IPS DF 6.9 (cell line): ENCODE measurements around the gene CLBA1.
"Not testable (repeated sequence)": the region's sequence is repeated elsewhere in the genome, so short reads cannot be mapped to it uniquely, and the experiment has no call there.

Experiments
- DNase-seq: peaks from one replicate; pipeline ENCODE4 v3.0.0-alpha.2; 2013; ENCODE audit warnings: low read depth, low spot score
- H3K27ac ChIP-seq: one replicate; pipeline ENCODE4 v1.5.1; 2013; ENCODE audit warnings: low read length, control low read depth
- H3K27me3 ChIP-seq: 2 replicates; pipeline ENCODE4 v1.6.1; 2013; ENCODE audit warnings: mild to moderate bottlenecking, low read length; ENCODE audit not compliant: control insufficient read depth, insufficient read depth
- H3K36me3 ChIP-seq: 2 replicates; pipeline ENCODE4 v1.6.1; 2013; ENCODE audit warnings: low read length; ENCODE audit not compliant: control insufficient read depth, insufficient read depth
- H3K4me1 ChIP-seq: 2 replicates; pipeline ENCODE4 v1.6.1; 2013; ENCODE audit warnings: low read length; ENCODE audit not compliant: control insufficient read depth, insufficient read depth
- H3K4me3 ChIP-seq: 2 replicates; pipeline ENCODE4 v1.5.1; 2013; ENCODE audit warnings: mild to moderate bottlenecking, low read length
- H3K9me3 ChIP-seq: 2 replicates; pipeline ENCODE4 v1.6.1; 2013; ENCODE audit warnings: low read length, inconsistent platforms; ENCODE audit not compliant: control insufficient read depth, insufficient read depth
- WGBS: extraction: QIAGEN DNeasy Blood & Tissue Kit; methylation state at CpG from one replicate; pipeline ENCODE4 v1.1.7; 2013; ENCODE audit warnings: mixed read lengths, missing lambda C conversion rate; ENCODE audit not compliant: insufficient read length, insufficient coverage; 5-methylcytosine and 5-hydroxymethylcytosine counted together

CLBA1 gene

GRCh38 chr14:104948736-104949031, 36.9 kb upstream of the CLBA1 start:
- WGBS, result no CpG with 5 or more reads among the region's 11 CpGs
- Histone ChIP-seq H3K9me3 (peaks cover 1% of the 10 kb centered on the region; the same call in 1 of the 2 replicates), H3K4me3 (no peak overlapping the region), H3K36me3 (no peaks in the 10 kb centered on the region), H3K27me3 (no peaks in the 10 kb centered on the region), H3K27ac (no peak overlapping the region), H3K4me1 (no peaks in the 10 kb centered on the region)
- no peak for DNase-seq

DNA sequence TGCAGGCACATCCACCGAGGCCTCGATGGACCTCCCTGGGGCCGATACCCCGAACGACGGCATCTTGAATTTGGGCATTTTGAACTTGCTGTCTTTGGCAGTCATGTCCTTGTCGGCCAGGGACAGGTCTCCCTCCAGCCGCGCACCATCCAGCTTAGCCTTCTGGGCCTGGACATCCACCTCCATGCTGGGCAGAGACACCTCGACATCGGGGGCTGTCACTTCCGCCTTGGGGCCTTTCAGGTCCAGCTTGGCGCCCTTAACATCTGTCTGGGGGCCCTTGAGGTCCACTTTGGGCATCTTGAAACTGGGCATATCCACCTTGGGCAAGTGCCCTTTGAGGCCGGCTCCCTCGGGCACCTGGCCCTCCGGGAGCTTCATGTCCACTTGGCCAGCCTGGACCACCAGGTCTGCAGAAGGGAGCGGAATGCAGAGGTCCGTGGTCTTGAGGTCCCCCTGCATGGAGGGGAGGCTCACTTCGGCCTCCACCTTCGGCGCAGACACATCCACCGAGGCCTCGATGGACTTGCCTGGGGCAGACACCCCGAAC, 36.1 kb upstream of the CLBA1 start:
- WGBS, result no CpG with 5 or more reads among the region's 24 CpGs
- H3K27ac ChIP-seq, H3K4me1 ChIP-seq: not testable (repeated sequence)

DNA sequence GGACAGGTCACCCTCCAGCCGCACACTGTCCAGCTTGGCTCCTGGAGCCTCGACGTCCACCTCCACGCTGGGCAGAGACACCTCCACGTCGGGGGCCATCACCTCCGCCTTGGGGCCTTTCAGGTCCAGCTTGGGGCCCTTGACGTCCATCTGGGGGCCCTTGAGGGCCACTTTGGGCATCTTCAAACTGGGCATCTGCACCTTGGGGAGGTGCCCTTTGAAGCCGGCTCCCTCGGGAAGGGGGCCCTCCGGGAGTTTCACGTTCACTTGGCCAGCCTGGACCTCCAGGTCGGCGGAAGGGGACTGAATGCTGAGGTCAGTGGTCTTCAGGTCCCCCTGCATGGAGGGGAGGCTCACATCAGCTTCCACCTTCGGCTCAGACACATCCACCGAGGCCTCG, 35.6 kb upstream of the CLBA1 start:
- Histone ChIP-seq H3K27me3 (no peaks in the 10 kb centered on the region), H3K4me1 (no peaks in the 10 kb centered on the region), H3K4me3 (no peak overlapping the region), H3K36me3 (no peaks in the 10 kb centered on the region), H3K9me3 (peaks cover 1% of the 10 kb centered on the region; the same call in 1 of the 2 replicates), H3K27ac (no peak overlapping the region)
- DNase-seq, result no peak
- WGBS, result no CpG with 5 or more reads among the region's 17 CpGs

More for the DNA sequence above, 36.1 kb upstream of the CLBA1 start:
- H3K9me3 ChIP-seq, H3K36me3 ChIP-seq, H3K27me3 ChIP-seq, DNase-seq, H3K4me3 ChIP-seq: not testable (repeated sequence)

DNA sequence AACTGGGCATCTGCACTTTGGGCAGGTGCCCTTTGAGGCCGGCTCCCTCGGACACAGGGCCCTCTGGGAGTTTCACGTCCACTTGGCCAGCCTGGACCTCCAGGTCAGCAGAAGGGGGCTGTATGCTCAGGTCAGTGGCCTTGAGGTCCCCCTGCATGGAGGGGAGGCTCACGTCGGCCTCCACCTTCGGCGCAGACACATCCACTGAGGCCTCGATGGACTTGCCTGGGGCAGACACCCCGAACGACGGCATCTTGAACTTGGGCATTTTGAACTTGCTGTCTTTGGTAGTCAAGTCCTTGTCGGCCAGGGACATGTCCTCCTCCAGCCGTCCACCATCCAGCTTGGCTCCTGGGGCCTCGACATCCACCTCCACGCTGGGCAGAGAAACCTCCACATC, 34.9 kb upstream of the CLBA1 start:
- no CpG with 5 or more reads among the region's 15 CpGs for WGBS
- not testable (repeated sequence) for H3K9me3 ChIP-seq, H3K36me3 ChIP-seq, H3K4me1 ChIP-seq, H3K27me3 ChIP-seq, DNase-seq, H3K4me3 ChIP-seq, H3K27ac ChIP-seq

DNA sequence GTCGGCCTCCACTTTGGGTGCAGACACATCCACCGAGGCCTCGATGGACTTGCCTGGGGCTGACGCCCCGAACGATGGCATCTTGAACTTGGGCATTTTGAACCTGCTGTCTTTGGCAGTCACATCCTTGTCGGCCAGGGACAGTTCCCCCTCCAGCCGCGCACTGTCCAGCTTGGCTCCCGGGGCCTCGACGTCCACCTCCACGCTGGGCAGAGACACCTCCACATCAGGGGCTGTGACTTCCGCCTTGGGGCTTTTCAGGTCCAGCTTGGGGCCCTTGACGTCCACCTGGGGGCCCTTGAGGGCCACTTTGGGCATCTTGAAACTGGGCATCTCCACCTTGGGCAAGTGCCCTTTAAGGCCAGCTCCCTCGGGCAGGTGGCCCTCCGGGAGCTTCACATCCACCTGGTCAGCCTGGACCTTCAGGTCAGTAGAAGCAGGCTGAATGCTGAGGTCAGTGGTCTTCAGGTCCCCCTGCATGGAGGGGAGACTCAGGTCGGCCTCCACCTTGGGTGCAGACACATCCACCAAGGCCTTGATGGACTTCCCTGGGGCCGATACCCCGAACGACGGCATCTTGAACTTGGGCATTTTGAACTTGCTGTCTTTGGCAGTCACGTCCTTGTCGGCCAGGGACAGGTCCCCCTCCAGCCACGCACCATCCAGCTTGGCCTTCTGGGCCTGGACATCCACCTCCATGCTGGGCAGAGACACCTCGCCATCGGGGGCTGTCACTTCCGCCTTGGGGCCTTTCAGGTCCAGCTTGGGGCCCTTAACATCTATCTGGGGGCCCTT, 33.5 kb upstream of the CLBA1 start:
- not testable (repeated sequence) for H3K27me3 ChIP-seq, DNase-seq, H3K4me1 ChIP-seq, H3K4me3 ChIP-seq, H3K27ac ChIP-seq, H3K9me3 ChIP-seq, H3K36me3 ChIP-seq
- WGBS, result no CpG with 5 or more reads among the region's 28 CpGs

- no peak for DNase-seq
- H3K4me3 ChIP-seq, result no peak overlapping the region
- peaks cover 1% of the 10 kb centered on the region; the same call in 1 of the 2 replicates for H3K9me3 ChIP-seq
- no peaks in the 10 kb centered on the region for H3K4me1 ChIP-seq
- no peak overlapping the region for H3K27ac ChIP-seq
- WGBS, result no CpG with 5 or more reads among the region's 13 CpGs
- no peaks in the 10 kb centered on the region for H3K27me3 ChIP-seq
- H3K36me3 ChIP-seq, result no peaks in the 10 kb centered on the region
Measured at GRCh38 chr14:104953097-104953496, 32.5 kb upstream of the CLBA1 start.

- Histone ChIP-seq H3K4me1 (no peaks in the 10 kb centered on the region), H3K36me3 (no peaks in the 10 kb centered on the region), H3K27me3 (no peaks in the 10 kb centered on the region), H3K9me3 (no peaks in the 10 kb centered on the region), H3K4me3 (no peak overlapping the region), H3K27ac (no peak overlapping the region)
- no CpG with 5 or more reads among the region's 26 CpGs for WGBS
- no peak for DNase-seq
Measured at GRCh38 chr14:104953896-104954656, 31.5 kb upstream of the CLBA1 start.

DNA sequence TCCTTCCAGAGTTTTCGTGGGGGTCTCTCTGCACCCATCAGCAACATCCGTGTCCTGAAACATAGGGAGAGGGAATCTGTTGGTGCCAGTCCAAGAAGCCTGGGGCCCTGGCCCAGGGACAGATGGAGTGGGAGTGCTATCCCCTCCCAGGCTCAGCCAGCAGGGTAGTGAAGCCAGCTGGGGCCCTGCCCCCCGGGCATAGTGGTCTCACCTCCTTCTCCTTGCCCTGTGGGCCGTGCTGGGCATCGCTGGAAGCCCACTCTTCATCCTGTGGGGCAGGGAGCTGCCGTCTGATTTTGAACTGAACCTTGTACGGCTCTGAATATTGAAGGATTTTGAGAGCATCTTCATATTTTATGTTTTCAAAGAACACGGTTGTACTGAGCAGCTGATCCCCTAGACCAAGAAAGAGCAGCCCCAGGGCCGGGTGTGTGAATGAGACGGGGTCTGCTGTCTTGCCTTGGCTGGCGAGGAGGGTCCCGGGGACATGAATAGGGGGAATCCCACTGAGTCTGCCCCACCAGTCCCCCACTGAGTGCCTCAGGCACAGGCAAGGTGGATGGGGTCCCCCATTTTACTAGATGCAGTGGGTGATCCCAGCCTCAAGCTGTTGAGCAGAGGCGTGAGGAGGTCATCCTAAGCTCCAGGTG, 30.7 kb upstream of the CLBA1 start:
- Histone ChIP-seq H3K27me3 (no peaks in the 10 kb centered on the region), H3K36me3 (no peaks in the 10 kb centered on the region), H3K4me1 (no peaks in the 10 kb centered on the region), H3K27ac (no peak overlapping the region), H3K9me3 (no peaks in the 10 kb centered on the region), H3K4me3 (no peak overlapping the region)
- no CpG with 5 or more reads among the region's 13 CpGs for WGBS
- DNase-seq, result no peak

DNA sequence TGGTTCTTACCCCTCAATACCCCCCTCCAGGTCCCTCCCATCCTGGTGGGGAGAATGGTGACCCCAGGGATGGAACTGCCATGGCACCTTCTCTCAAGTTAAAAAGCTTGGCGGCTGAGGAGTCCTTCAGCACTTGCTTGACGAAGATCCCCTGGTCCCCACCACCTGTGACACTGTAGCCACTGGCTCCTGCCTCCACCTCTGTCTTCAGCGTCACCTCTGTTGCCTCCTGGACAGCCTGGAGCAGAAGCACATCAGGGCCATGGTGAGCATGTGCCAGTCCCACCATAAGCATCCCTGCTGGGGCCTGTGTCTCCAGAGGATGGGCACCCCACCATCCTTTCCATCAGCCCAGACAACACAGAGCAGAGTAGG, 30.2 kb upstream of the CLBA1 start:
- no peaks in the 10 kb centered on the region for H3K9me3 ChIP-seq
- H3K27ac ChIP-seq, result no peak overlapping the region
- DNase-seq, result no peak
- no peaks in the 10 kb centered on the region for H3K27me3 ChIP-seq
- no peak overlapping the region for H3K4me3 ChIP-seq
- H3K36me3 ChIP-seq, result no peaks in the 10 kb centered on the region
- WGBS, result no CpG with 5 or more reads among the region's 3 CpGs
- H3K4me1 ChIP-seq, result no peaks in the 10 kb centered on the region

DNA sequence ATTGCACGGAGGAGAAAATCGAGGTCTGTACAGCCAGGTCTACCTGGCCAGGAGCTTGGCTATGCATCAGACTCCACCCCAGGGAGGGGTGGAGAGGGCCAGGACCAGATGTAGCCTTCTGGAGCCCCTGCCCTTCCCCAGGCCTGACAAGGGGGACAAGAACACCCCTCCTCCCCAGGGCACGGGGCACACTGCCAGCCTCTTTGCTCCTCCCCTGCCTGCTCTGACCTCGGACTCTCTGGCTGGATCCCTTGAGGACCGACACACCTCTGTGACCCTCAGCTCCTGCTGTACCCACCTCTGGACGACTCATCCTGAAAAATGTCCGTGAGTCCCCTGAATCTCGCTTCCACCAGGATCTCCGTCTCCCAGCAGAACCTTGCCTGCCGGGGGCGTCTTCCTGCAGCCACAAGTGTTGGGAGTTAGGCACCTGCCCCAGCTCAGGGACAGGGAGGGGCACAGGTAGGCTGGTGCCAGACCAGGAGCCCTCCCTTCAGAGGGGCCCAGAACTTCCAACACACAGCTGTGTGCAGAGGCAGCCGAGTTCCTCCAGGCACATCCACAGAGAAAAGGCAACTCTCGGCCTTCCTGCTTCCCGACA, 29.2 kb upstream of the CLBA1 start:
- no CpG with 5 or more reads among the region's 14 CpGs for WGBS
- no peaks in the 10 kb centered on the region for H3K4me1 ChIP-seq

More for the DNA sequence above, 29.2 kb upstream of the CLBA1 start:
- DNase-seq, result no peak
- H3K27me3 ChIP-seq, result no peaks in the 10 kb centered on the region
- H3K9me3 ChIP-seq, result no peaks in the 10 kb centered on the region
- no peaks in the 10 kb centered on the region for H3K36me3 ChIP-seq
- no peak overlapping the region for H3K4me3 ChIP-seq
- no peak overlapping the region for H3K27ac ChIP-seq
